HepG2 (cell line): ENCODE measurements around the gene ANKRD65. TPM values are rescaled to one million over a fixed set of nuclear protein-coding genes. Genes with fewer than 3 reads are reported as not detected.

Experiments used
- AGO1 ChIP-seq: fragments of 200-400 bp; formaldehyde crosslinking; IDR thresholded peaks from 2 replicates; pipeline ENCODE4 v1.6.1; 2017; ENCODE audit warnings: mild to moderate bottlenecking, low read depth, low read length, moderate library complexity; ENCODE audit not compliant: poor library complexity, severe bottlenecking
- ATAD3A ChIP-seq: sonication (generic); formaldehyde crosslinking; IDR thresholded peaks from 2 replicates; pipeline ENCODE4 v1.4.0; 2020; ENCODE audit warnings: missing genetic modification reagents
- BCLAF1 ChIP-seq: fragments of 450-650 bp; IDR thresholded peaks from 2 replicates; pipeline ENCODE4 v1.6.1; 2017; ENCODE audit warnings: mild to moderate bottlenecking
- DZIP1 ChIP-seq: sonication (generic); formaldehyde crosslinking; IDR thresholded peaks from 2 replicates; pipeline ENCODE4 v1.5.0; 2020; ENCODE audit warnings: mild to moderate bottlenecking, missing genetic modification reagents
- ELF3 ChIP-seq: IDR thresholded peaks from 2 replicates; pipeline ENCODE4 v1.6.1; 2016; ENCODE audit warnings: missing genetic modification reagents, missing compliant biosample characterization
- GRHL1 ChIP-seq: sonication (generic); formaldehyde crosslinking; conservative IDR thresholded peaks from 2 replicates; pipeline ENCODE4 v1.8.0; 2022; ENCODE audit warnings: missing genetic modification reagents
- JARID2 ChIP-seq: sonication (generic); formaldehyde crosslinking; IDR thresholded peaks from 2 replicates; pipeline ENCODE4 v1.8.1; 2023; ENCODE audit warnings: missing genetic modification reagents, inconsistent platforms; ENCODE audit not compliant: insufficient replicate concordance
- MYC ChIP-seq: sonication (generic); formaldehyde crosslinking; IDR thresholded peaks from 2 replicates; pipeline ENCODE4 v1.9.0; 2021; ENCODE audit warnings: missing genetic modification reagents, borderline replicate concordance
- NRL ChIP-seq: sonication (generic); formaldehyde crosslinking; IDR thresholded peaks from 2 replicates; pipeline ENCODE4 v1.5.0; 2020; ENCODE audit warnings: missing genetic modification reagents, mild to moderate bottlenecking, moderate library complexity, borderline replicate concordance
- SOX13 ChIP-seq, 3 experiments: fragments of 450-650 bp in 1 of 3; sonication (generic) in 1 of 3; formaldehyde crosslinking in 1 of 3; IDR thresholded peaks in 2 of 3; conservative IDR thresholded peaks in 1 of 3; 2 replicates each; pipeline versions ENCODE4 v1.5.0 to v1.6.1; 2016 to 2020; ENCODE audit warnings: antibody characterized with exemption in 1 of 3, mild to moderate bottlenecking in 1 of 3, missing compliant biosample characterization in 1 of 3, missing genetic modification reagents in 1 of 3, moderate library complexity in 1 of 3
- TCF12 ChIP-seq, 2 experiments: fragments of 450-650 bp in 1 of 2; sonication (generic) in 1 of 2; formaldehyde crosslinking in 1 of 2; IDR thresholded peaks; 2 replicates each; pipeline versions ENCODE4 v1.6.1 to v1.8.0; 2017 to 2022; ENCODE audit warnings: antibody characterized with exemption in 1 of 2, mild to moderate bottlenecking in 1 of 2, missing genetic modification reagents in 1 of 2, moderate library complexity in 1 of 2
- ZBTB1 ChIP-seq: sonication (generic); formaldehyde crosslinking; IDR thresholded peaks from 2 replicates; pipeline ENCODE4 v1.4.0; 2020; ENCODE audit warnings: missing genetic modification reagents, borderline replicate concordance
- ZFP62 ChIP-seq: sonication (generic); formaldehyde crosslinking; IDR thresholded peaks from 2 replicates; pipeline ENCODE4 v1.4.0; 2020; ENCODE audit warnings: missing genetic modification reagents
- ZKSCAN8 ChIP-seq: IDR thresholded peaks from 2 replicates; pipeline ENCODE4 v1.6.1; 2016; ENCODE audit warnings: borderline replicate concordance, missing genetic modification reagents, missing compliant biosample characterization
- ZNF205 ChIP-seq: IDR thresholded peaks from 2 replicates; pipeline ENCODE4 v1.6.1; 2018; ENCODE audit warnings: missing biosample characterization, missing genetic modification reagents
- ZNF234 ChIP-seq: sonication (generic); formaldehyde crosslinking; conservative IDR thresholded peaks from 2 replicates; pipeline ENCODE4 v1.5.1; 2020; ENCODE audit warnings: mild to moderate bottlenecking, missing genetic modification reagents
- ZNF484 ChIP-seq: sonication (generic); formaldehyde crosslinking; IDR thresholded peaks from 2 replicates; pipeline ENCODE4 v1.5.1; 2020; ENCODE audit warnings: mild to moderate bottlenecking, low read depth, missing genetic modification reagents, borderline replicate concordance
- ZNF724P ChIP-seq: sonication (generic); formaldehyde crosslinking; IDR thresholded peaks from 2 replicates; pipeline ENCODE4 v1.8.0; 2022; ENCODE audit warnings: missing genetic modification reagents, borderline replicate concordance
- ZNF740 ChIP-seq: sonication (generic); formaldehyde crosslinking; IDR thresholded peaks from 2 replicates; pipeline ENCODE4 v1.4.0; 2020; ENCODE audit warnings: missing genetic modification reagents
- ZSCAN25 ChIP-seq: sonication (generic); formaldehyde crosslinking; IDR thresholded peaks from 2 replicates; pipeline ENCODE4 v1.8.0; 2022; ENCODE audit warnings: mild to moderate bottlenecking, missing genetic modification reagents
- polyA plus RNA-seq, 8 experiments: library from polyadenylated mRNA; depleted of rRNA in 3 of 8; stranded (reverse) in 7 of 8; unstranded in 1 of 8; fragments of >200 nt; fragmentation: Illumina TruSeq in 4 of 8; extraction: Trizol in 4 of 8; gene quantifications; 2 replicates each; pipeline versions ENCODE4 v1.2.1 to v1.2.3, GENCODE V29; 2011 to 2016; ENCODE audit warnings: low read depth in 4 of 8, missing spikeins in 1 of 8, mixed read lengths in 1 of 8; ENCODE audit not compliant: insufficient read depth in 1 of 8
- total RNA-seq, 5 experiments: library from RNA; depleted of rRNA; stranded (reverse); fragments of >200 nt; fragmentation: Illumina TruSeq; extraction: Trizol; gene quantifications; 2 replicates each; pipeline ENCODE4 v1.2.3, GENCODE V29; 2016; ENCODE audit warnings: low read depth in 1 of 5

ANKRD65 gene
- total and polyA plus RNA-seq, 2 of the 13 experiments (the other 11 are each of a cell fraction or from before 2014, with no cell fraction given): 12.1 to 30.1 TPM

- TF ChIP-seq BCLAF1 (no peak), ZNF234 (peak; percentile 77; the same call in 1 of the 2 replicates), GRHL1 (CRISPR knock-in tag) (no peak), JARID2 (CRISPR knock-in tag) (no peak), ELF3 (CRISPR knock-in tag) (peak; percentile 82), MYC (CRISPR knock-in tag) (peak; percentile 90), SOX13 (IDR thresholded peaks at IDR 0.05) (no peak), SOX13 (CRISPR knock-in tag; conservative IDR thresholded peaks at IDR 0.05 in 1 of 2, IDR thresholded peaks at IDR 0.05 in 1 of 2) (peak in 1 of 2 experiments; percentile 76; a peak in 2 of 4 replicates), ZFP62 (CRISPR knock-in tag) (peak; percentile 92; the same call in 1 of the 2 replicates), ZNF740 (CRISPR knock-in tag) (peak; percentile 61; the same call in 1 of the 2 replicates), ZSCAN25 (peak; percentile 90), AGO1 (peak; percentile 91), ZNF205 (CRISPR knock-in tag) (peak; percentile 94), TCF12 (IDR thresholded peaks at IDR 0.05) (no peak), TCF12 (CRISPR knock-in tag; IDR thresholded peaks at IDR 0.05) (peak; percentile 76), DZIP1 (no peak), ZBTB1 (CRISPR knock-in tag) (0 out of 2 replicates have a peak, but pooled peaks have one; percentile 81), NRL (CRISPR knock-in tag) (peak; percentile 41; the same call in 1 of the 2 replicates), ZNF484 (CRISPR knock-in tag) (no peak), ATAD3A (CRISPR knock-in tag) (no peak), ZNF724P (CRISPR knock-in tag) (0 out of 2 replicates have a peak, but pooled peaks have one; percentile 88), ZKSCAN8 (CRISPR knock-in tag) (peak; percentile 89; the same call in 1 of the 2 replicates)
Measured at GRCh38 chr1:1374929-1375662, 46.0 kb downstream of the ANKRD65 start, which contains the start of gene AURKAIP1 (continued).
